ENCODE measurements around the gene PIGZ. TPM values are rescaled to one million over a fixed set of nuclear protein-coding genes. Genes with fewer than 3 reads are reported as not detected.

The PIGZ gene
- total and polyA plus RNA-seq, 2 donors from 2014 or later = 1.4 to 3.5 TPM

DNA sequence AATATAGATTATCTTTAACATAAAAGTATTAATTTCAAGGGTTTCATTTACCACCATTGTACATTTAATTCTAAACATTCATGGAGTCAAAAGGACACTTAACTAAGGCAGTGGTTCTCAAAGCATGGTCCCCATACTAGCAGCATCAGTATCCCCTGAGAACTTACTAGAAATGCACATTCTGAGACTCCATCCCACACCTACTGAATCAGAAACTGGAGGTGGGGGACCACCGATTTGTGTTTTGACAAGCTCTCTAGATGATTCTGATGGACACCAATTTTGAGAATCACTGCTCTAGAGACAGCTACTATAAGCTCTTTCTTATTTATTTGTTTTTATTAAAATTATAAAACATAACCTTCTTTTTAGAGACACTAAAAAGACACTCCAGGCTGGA lies 66.9 kb downstream of the PIGZ start:
- peaks cover 3 to 39% (median 14%) of the 10 kb centered on the region in 3 donors for H3K36me3 ChIP-seq (ENCODE audit: control insufficient read depth in 2 of 3, insufficient read depth in 3 of 3, low read length in 3 of 3)
- TF ChIP-seq, protein P1, sequence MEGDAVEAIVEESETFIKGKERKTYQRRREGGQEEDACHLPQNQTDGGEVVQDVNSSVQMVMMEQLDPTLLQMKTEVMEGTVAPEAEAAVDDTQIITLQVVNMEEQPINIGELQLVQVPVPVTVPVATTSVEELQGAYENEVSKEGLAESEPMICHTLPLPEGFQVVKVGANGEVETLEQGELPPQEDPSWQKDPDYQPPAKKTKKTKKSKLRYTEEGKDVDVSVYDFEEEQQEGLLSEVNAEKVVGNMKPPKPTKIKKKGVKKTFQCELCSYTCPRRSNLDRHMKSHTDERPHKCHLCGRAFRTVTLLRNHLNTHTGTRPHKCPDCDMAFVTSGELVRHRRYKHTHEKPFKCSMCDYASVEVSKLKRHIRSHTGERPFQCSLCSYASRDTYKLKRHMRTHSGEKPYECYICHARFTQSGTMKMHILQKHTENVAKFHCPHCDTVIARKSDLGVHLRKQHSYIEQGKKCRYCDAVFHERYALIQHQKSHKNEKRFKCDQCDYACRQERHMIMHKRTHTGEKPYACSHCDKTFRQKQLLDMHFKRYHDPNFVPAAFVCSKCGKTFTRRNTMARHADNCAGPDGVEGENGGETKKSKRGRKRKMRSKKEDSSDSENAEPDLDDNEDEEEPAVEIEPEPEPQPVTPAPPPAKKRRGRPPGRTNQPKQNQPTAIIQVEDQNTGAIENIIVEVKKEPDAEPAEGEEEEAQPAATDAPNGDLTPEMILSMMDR (IDR thresholded peaks at IDR 0.05; ENCODE audit: borderline replicate concordance, extremely low read depth, insufficient read depth) = no peak

More for the DNA sequence above, 66.9 kb downstream of the PIGZ start:
- H3K4me3 ChIP-seq (ENCODE audit: low read length in 3 of 3) = no peak overlapping the region
- DNase-seq (no peak), FAIRE-seq (no peak)
- H3K27me3 ChIP-seq (ENCODE audit: control insufficient read depth, insufficient read depth, low read length) = no peaks in the 10 kb centered on the region
- H3K9me3 ChIP-seq (ENCODE audit: control insufficient read depth in 2 of 3, insufficient read depth in 1 of 3, low read length in 3 of 3) = no peaks in the 10 kb centered on the region
- no peak overlapping the region for H3K27ac ChIP-seq (ENCODE audit: low read depth in 2 of 2, low read length in 2 of 2)
- no peak overlapping the region for H3K9ac ChIP-seq (ENCODE audit: low read length in 3 of 3)
- no peaks in the 10 kb centered on the region for H3K4me1 ChIP-seq (ENCODE audit: control insufficient read depth in 2 of 3, insufficient read depth in 2 of 3, low read depth in 1 of 3, low read length in 3 of 3)
- intact Hi-C loops (cut with DNase I) = no loop called here

Other genes with a start within 250 kb of the PIGZ start
- gene PAK2, start 229.0 kb downstream of the PIGZ start, total RNA-seq = 67.1 TPM
- gene PAK2, start 229.0 kb downstream of the PIGZ start, polyA plus RNA-seq (ENCODE audit: insufficient read depth, low read depth, low replicate concordance) = 13.4 TPM
- gene SENP5, start 100.9 kb downstream of the PIGZ start, total RNA-seq = 27.5 TPM
- gene SENP5, start 100.9 kb downstream of the PIGZ start, polyA plus RNA-seq (ENCODE audit: insufficient read depth, low read depth, low replicate concordance) = 5.8 TPM
- gene NCBP2, start 26.3 kb downstream of the PIGZ start, total RNA-seq = 59.9 TPM
- gene NCBP2, start 26.3 kb downstream of the PIGZ start, polyA plus RNA-seq (ENCODE audit: insufficient read depth, low read depth, low replicate concordance) = 46.1 TPM
- 8.7 TPM for gene MELTF, start 61.0 kb upstream of the PIGZ start, total RNA-seq
- 6.1 TPM for gene MELTF, start 61.0 kb upstream of the PIGZ start, polyA plus RNA-seq (ENCODE audit: insufficient read depth, low read depth, low replicate concordance)

Measured in kidney (tissue), 14 donors.